SK-N-SH treated with all-trans-retinoic acid at 6 μM for 48 hours (cell line): Measurements from ENCODE around the gene ACADVL.

Source experiments
- ARNTL ChIP-seq: fragments of 450-650 bp; formaldehyde crosslinking; IDR thresholded peaks from 2 replicates; pipeline ENCODE4 v1.5.0; 2020; ENCODE audit warnings: low read depth, mild to moderate bottlenecking, moderate library complexity, borderline replicate concordance
- BACH2 ChIP-seq: fragments of 250-450 bp; sonication (Bioruptor Pico); IDR thresholded peaks from 2 replicates; pipeline ENCODE4 v1.9.0; 2021; ENCODE audit warnings: mild to moderate bottlenecking, borderline replicate concordance
- GLIS3 ChIP-seq: fragments of 250-450 bp; sonication (Bioruptor Pico); IDR thresholded peaks from 2 replicates; pipeline ENCODE4 v1.5.0; 2020; ENCODE audit warnings: mild to moderate bottlenecking, moderate library complexity
- ISL1 ChIP-seq: fragments of 250-450 bp; sonication (Bioruptor Pico); IDR thresholded peaks from 2 replicates; pipeline ENCODE4 v2.1.2; 2022; ENCODE audit warnings: mild to moderate bottlenecking, moderate library complexity
- OSR1 ChIP-seq: fragments of 250-450 bp; sonication (Bioruptor Pico); IDR thresholded peaks from 2 replicates; pipeline ENCODE4 v1.8.0; 2022; ENCODE audit warnings: moderate library complexity, mild to moderate bottlenecking, inconsistent platforms
- SNAI2 ChIP-seq: fragments of 250-450 bp; sonication (Bioruptor Pico); IDR thresholded peaks from 2 replicates; pipeline ENCODE4 v1.5.0; 2020; ENCODE audit warnings: mild to moderate bottlenecking, moderate library complexity
- ZNF565 ChIP-seq: fragments of 450-650 bp; formaldehyde crosslinking; conservative IDR thresholded peaks from 2 replicates; pipeline ENCODE4 v1.5.0; 2020; ENCODE audit warnings: low read depth, mild to moderate bottlenecking, moderate library complexity
- ZNF70 ChIP-seq: fragments of 450-650 bp; formaldehyde crosslinking; IDR thresholded peaks from 2 replicates; pipeline ENCODE4 v1.5.0; 2020; ENCODE audit warnings: mild to moderate bottlenecking, moderate library complexity
- TF ChIP-seq, protein P1 (sequence below): fragments of 250-450 bp; sonication (Bioruptor Pico); IDR thresholded peaks from 2 replicates; pipeline ENCODE4 v1.8.0; 2020; ENCODE audit warnings: mild to moderate bottlenecking, moderate library complexity, borderline replicate concordance
- TF ChIP-seq, protein P2 (sequence below): fragments of 250-450 bp; sonication (Bioruptor Pico); IDR thresholded peaks from 2 replicates; pipeline ENCODE4 v1.8.0; 2021; ENCODE audit warnings: low read depth, mild to moderate bottlenecking, moderate library complexity, borderline replicate concordance

DNA sequence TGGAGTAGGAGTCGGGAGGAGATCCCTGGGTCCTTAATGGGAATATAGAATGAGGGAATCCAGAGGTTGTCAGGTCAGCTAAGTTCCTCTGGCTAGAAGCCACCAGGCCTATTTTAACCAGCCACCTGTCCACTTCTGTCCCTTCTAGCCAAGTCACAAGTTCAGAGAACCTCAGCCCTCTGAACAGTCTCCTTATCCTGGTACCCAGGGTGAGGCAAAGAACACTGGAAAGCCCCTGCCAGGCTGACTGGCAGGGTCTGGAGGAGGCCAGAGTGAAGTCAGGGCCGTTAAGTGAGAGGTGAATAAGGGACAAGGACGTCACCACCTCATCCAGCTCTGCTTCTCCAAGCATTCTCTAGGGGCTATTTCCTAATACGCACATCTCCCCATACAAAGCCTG lies 29.1 kb downstream of the ACADVL start:
- TF ChIP-seq ISL1 (CRISPR knock-in tag) (no peak), ARNTL (no peak), SNAI2 (CRISPR knock-in tag) (no peak), GLIS3 (CRISPR knock-in tag) (no peak), ZNF565 (CRISPR knock-in tag) (no peak), OSR1 (no peak), ZNF70 (no peak), BACH2 (CRISPR knock-in tag) (no peak)
- TF ChIP-seq, protein P1, sequence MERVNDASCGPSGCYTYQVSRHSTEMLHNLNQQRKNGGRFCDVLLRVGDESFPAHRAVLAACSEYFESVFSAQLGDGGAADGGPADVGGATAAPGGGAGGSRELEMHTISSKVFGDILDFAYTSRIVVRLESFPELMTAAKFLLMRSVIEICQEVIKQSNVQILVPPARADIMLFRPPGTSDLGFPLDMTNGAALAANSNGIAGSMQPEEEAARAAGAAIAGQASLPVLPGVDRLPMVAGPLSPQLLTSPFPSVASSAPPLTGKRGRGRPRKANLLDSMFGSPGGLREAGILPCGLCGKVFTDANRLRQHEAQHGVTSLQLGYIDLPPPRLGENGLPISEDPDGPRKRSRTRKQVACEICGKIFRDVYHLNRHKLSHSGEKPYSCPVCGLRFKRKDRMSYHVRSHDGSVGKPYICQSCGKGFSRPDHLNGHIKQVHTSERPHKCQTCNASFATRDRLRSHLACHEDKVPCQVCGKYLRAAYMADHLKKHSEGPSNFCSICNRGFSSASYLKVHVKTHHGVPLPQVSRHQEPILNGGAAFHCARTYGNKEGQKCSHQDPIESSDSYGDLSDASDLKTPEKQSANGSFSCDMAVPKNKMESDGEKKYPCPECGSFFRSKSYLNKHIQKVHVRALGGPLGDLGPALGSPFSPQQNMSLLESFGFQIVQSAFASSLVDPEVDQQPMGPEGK, result no peak
- TF ChIP-seq, protein P2, sequence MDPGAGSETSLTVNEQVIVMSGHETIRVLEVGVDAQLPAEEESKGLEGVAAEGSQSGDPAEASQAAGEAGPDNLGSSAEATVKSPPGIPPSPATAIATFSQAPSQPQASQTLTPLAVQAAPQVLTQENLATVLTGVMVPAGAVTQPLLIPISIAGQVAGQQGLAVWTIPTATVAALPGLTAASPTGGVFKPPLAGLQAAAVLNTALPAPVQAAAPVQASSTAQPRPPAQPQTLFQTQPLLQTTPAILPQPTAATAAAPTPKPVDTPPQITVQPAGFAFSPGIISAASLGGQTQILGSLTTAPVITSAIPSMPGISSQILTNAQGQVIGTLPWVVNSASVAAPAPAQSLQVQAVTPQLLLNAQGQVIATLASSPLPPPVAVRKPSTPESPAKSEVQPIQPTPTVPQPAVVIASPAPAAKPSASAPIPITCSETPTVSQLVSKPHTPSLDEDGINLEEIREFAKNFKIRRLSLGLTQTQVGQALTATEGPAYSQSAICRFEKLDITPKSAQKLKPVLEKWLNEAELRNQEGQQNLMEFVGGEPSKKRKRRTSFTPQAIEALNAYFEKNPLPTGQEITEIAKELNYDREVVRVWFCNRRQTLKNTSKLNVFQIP (CRISPR knock-in tag), result no peak
